ENCODE measurements around the gene CFAP65. TPM values are rescaled to one million over a fixed set of nuclear protein-coding genes. Genes with fewer than 3 reads are reported as not detected.

CFAP65 gene
- total and polyA plus RNA-seq, 2 of the 13 experiments (the other 11 are each of a cell fraction or from before 2014, with no cell fraction given), result 0.05 TPM; not detected in 1

- no peak for TF ChIP-seq ZNF280D (CRISPR knock-in tag; IDR thresholded peaks at IDR 0.05)
- no peak for TF ChIP-seq HNF1A (IDR thresholded peaks at IDR 0.05; ENCODE audit: low read depth)
- no peak for TF ChIP-seq HNF1A (CRISPR knock-in tag; IDR thresholded peaks at IDR 0.05; ENCODE audit: borderline replicate concordance)
- no peak for TF ChIP-seq ZBTB39 (CRISPR knock-in tag; IDR thresholded peaks at IDR 0.05)
- peak; percentile 81; the same call in 1 of the 2 replicates for TF ChIP-seq TEAD2 (CRISPR knock-in tag; IDR thresholded peaks at IDR 0.05)
- TF ChIP-seq GRHL1 (CRISPR knock-in tag; conservative IDR thresholded peaks at IDR 0.05), result no peak
- 0 out of 2 replicates have a peak, but pooled peaks have one; percentile 43 for TF ChIP-seq ARHGAP35 (CRISPR knock-in tag; IDR thresholded peaks at IDR 0.05; ENCODE audit: borderline replicate concordance)
- TF ChIP-seq SNAI1 (CRISPR knock-in tag; IDR thresholded peaks at IDR 0.05; ENCODE audit: borderline replicate concordance), result no peak
- no peak for TF ChIP-seq IKZF1 (IDR thresholded peaks at IDR 0.05)
- no peak for TF ChIP-seq ZUFSP (CRISPR knock-in tag; IDR thresholded peaks at IDR 0.05; ENCODE audit: borderline replicate concordance)
- no peak for TF ChIP-seq ZNF740 (CRISPR knock-in tag; IDR thresholded peaks at IDR 0.05)
- TF ChIP-seq TCF12 (IDR thresholded peaks at IDR 0.05), result no peak
- TF ChIP-seq TCF12 (CRISPR knock-in tag; IDR thresholded peaks at IDR 0.05), result no peak
- no peak for TF ChIP-seq ZNF432 (CRISPR knock-in tag; IDR thresholded peaks at IDR 0.05; ENCODE audit: borderline replicate concordance)
Observed at GRCh38 chr2:219045937-219046550, 4.7 kb upstream of the CFAP65 start (continued).

Data from HepG2 (cell line).